ENCODE results near the gene ATP1A2. TPM values are rescaled to one million over a fixed set of nuclear protein-coding genes. Genes with fewer than 3 reads are reported as not detected.

Gene ATP1A2
- total and polyA plus RNA-seq, 2 experiments from 2014 or later, result 4.9 to 17.7 TPM

- H2AFZ ChIP-seq, result no peak overlapping the region
- H4K20me1 ChIP-seq (replicated peaks; ENCODE audit: insufficient read depth), result no peaks in the 10 kb centered on the region
- peaks cover 4% of the 10 kb centered on the region; the same call in 1 of the 2 replicates for H3F3A ChIP-seq (replicated peaks; ENCODE audit: low read depth)
- H3K79me2 ChIP-seq (replicated peaks; ENCODE audit: insufficient read depth), result no peaks in the 10 kb centered on the region
- H3K9me3 Mint-ChIP-seq, result no peaks in the 10 kb centered on the region; the same call in 2 of the 3 replicates
- no peaks in the 10 kb centered on the region for H3K36me3 ChIP-seq (ENCODE audit: insufficient read depth)
- H3K27ac Mint-ChIP-seq, result no peak overlapping the region
- peaks cover 21% of the 10 kb centered on the region for H3K4me1 ChIP-seq (ENCODE audit: insufficient read depth)
- H3K4me3 ChIP-seq, result no peak overlapping the region
- no peak overlapping the region for H3K4me2 ChIP-seq
- H3K27me3 ChIP-seq (ENCODE audit: insufficient read depth), result peaks cover 39% of the 10 kb centered on the region
- H3K27ac ChIP-seq (ENCODE audit: low read depth), result no peak overlapping the region
- peaks cover 30% of the 10 kb centered on the region for H3K4me1 Mint-ChIP-seq
- ATAC-seq, result no peak
- H3K9me2 ChIP-seq (ENCODE audit: insufficient read depth), result no peaks in the 10 kb centered on the region
- TF ChIP-seq, protein P1, sequence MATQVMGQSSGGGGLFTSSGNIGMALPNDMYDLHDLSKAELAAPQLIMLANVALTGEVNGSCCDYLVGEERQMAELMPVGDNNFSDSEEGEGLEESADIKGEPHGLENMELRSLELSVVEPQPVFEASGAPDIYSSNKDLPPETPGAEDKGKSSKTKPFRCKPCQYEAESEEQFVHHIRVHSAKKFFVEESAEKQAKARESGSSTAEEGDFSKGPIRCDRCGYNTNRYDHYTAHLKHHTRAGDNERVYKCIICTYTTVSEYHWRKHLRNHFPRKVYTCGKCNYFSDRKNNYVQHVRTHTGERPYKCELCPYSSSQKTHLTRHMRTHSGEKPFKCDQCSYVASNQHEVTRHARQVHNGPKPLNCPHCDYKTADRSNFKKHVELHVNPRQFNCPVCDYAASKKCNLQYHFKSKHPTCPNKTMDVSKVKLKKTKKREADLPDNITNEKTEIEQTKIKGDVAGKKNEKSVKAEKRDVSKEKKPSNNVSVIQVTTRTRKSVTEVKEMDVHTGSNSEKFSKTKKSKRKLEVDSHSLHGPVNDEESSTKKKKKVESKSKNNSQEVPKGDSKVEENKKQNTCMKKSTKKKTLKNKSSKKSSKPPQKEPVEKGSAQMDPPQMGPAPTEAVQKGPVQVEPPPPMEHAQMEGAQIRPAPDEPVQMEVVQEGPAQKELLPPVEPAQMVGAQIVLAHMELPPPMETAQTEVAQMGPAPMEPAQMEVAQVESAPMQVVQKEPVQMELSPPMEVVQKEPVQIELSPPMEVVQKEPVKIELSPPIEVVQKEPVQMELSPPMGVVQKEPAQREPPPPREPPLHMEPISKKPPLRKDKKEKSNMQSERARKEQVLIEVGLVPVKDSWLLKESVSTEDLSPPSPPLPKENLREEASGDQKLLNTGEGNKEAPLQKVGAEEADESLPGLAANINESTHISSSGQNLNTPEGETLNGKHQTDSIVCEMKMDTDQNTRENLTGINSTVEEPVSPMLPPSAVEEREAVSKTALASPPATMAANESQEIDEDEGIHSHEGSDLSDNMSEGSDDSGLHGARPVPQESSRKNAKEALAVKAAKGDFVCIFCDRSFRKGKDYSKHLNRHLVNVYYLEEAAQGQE (IDR thresholded peaks at IDR 0.05; ENCODE audit: unreplicated experiment), result no peak
- no peak for TF ChIP-seq NANOG (IDR thresholded peaks at IDR 0.05; ENCODE audit: borderline replicate concordance)
- no peak for TF ChIP-seq JUNB (IDR thresholded peaks at IDR 0.05; ENCODE audit: unreplicated experiment)
- TF ChIP-seq, protein P2, sequence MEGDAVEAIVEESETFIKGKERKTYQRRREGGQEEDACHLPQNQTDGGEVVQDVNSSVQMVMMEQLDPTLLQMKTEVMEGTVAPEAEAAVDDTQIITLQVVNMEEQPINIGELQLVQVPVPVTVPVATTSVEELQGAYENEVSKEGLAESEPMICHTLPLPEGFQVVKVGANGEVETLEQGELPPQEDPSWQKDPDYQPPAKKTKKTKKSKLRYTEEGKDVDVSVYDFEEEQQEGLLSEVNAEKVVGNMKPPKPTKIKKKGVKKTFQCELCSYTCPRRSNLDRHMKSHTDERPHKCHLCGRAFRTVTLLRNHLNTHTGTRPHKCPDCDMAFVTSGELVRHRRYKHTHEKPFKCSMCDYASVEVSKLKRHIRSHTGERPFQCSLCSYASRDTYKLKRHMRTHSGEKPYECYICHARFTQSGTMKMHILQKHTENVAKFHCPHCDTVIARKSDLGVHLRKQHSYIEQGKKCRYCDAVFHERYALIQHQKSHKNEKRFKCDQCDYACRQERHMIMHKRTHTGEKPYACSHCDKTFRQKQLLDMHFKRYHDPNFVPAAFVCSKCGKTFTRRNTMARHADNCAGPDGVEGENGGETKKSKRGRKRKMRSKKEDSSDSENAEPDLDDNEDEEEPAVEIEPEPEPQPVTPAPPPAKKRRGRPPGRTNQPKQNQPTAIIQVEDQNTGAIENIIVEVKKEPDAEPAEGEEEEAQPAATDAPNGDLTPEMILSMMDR (conservative IDR thresholded peaks at IDR 0.05; ENCODE audit: low read depth in 2 of 2), result no peak
- TF ChIP-seq CREB1 (CRISPR knock-in tag; IDR thresholded peaks at IDR 0.05; ENCODE audit: low read depth), result no peak
- no peak for TF ChIP-seq POLR2AphosphoS5 (IDR thresholded peaks at IDR 0.05; ENCODE audit: low read depth)
- no peak for TF ChIP-seq STAT1 (IDR thresholded peaks at IDR 0.05; ENCODE audit: unreplicated experiment)
- TF ChIP-seq, protein P3, sequence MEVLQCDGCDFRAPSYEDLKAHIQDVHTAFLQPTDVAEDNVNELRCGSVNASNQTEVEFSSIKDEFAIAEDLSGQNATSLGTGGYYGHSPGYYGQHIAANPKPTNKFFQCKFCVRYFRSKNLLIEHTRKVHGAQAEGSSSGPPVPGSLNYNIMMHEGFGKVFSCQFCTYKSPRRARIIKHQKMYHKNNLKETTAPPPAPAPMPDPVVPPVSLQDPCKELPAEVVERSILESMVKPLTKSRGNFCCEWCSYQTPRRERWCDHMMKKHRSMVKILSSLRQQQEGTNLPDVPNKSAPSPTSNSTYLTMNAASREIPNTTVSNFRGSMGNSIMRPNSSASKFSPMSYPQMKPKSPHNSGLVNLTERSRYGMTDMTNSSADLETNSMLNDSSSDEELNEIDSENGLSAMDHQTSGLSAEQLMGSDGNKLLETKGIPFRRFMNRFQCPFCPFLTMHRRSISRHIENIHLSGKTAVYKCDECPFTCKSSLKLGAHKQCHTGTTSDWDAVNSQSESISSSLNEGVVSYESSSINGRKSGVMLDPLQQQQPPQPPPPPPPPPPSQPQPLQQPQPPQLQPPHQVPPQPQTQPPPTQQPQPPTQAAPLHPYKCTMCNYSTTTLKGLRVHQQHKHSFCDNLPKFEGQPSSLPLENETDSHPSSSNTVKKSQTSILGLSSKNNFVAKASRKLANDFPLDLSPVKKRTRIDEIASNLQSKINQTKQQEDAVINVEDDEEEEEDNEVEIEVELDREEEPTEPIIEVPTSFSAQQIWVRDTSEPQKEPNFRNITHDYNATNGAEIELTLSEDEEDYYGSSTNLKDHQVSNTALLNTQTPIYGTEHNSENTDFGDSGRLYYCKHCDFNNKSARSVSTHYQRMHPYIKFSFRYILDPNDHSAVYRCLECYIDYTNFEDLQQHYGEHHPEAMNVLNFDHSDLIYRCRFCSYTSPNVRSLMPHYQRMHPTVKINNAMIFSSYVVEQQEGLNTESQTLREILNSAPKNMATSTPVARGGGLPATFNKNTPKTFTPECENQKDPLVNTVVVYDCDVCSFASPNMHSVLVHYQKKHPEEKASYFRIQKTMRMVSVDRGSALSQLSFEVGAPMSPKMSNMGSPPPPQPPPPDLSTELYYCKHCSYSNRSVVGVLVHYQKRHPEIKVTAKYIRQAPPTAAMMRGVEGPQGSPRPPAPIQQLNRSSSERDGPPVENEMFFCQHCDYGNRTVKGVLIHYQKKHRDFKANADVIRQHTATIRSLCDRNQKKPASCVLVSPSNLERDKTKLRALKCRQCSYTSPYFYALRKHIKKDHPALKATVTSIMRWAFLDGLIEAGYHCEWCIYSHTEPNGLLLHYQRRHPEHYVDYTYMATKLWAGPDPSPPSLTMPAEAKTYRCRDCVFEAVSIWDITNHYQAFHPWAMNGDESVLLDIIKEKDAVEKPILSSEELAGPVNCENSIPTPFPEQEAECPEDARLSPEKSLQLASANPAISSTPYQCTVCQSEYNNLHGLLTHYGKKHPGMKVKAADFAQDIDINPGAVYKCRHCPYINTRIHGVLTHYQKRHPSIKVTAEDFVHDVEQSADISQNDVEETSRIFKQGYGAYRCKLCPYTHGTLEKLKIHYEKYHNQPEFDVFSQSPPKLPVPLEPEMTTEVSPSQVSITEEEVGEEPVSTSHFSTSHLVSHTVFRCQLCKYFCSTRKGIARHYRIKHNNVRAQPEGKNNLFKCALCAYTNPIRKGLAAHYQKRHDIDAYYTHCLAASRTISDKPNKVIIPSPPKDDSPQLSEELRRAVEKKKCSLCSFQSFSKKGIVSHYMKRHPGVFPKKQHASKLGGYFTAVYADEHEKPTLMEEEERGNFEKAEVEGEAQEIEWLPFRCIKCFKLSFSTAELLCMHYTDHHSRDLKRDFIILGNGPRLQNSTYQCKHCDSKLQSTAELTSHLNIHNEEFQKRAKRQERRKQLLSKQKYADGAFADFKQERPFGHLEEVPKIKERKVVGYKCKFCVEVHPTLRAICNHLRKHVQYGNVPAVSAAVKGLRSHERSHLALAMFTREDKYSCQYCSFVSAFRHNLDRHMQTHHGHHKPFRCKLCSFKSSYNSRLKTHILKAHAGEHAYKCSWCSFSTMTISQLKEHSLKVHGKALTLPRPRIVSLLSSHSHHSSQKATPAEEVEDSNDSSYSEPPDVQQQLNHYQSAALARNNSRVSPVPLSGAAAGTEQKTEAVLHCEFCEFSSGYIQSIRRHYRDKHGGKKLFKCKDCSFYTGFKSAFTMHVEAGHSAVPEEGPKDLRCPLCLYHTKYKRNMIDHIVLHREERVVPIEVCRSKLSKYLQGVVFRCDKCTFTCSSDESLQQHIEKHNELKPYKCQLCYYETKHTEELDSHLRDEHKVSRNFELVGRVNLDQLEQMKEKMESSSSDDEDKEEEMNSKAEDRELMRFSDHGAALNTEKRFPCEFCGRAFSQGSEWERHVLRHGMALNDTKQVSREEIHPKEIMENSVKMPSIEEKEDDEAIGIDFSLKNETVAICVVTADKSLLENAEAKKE (CRISPR knock-in tag; IDR thresholded peaks at IDR 0.05), result no peak
- no peak for DNase-seq (ENCODE audit: low spot score)
- H3K27me3 Mint-ChIP-seq (ENCODE audit: insufficient read depth, low read depth, poor library complexity), result peaks cover 16% of the 10 kb centered on the region
- H3K4me3 Mint-ChIP-seq, result no peak overlapping the region
- H3K36me3 Mint-ChIP-seq (ENCODE audit: low read depth), result no peaks in the 10 kb centered on the region
Measured at GRCh38 chr1:160068225-160068624, 47.3 kb upstream of the ATP1A2 start.
